ENCODE measurements around the gene RAD51AP1.
"Not testable (repeated sequence)": the region's sequence is repeated elsewhere in the genome, so short reads cannot be mapped to it uniquely, and the experiment has no call there.

Gene RAD51AP1, protein sequence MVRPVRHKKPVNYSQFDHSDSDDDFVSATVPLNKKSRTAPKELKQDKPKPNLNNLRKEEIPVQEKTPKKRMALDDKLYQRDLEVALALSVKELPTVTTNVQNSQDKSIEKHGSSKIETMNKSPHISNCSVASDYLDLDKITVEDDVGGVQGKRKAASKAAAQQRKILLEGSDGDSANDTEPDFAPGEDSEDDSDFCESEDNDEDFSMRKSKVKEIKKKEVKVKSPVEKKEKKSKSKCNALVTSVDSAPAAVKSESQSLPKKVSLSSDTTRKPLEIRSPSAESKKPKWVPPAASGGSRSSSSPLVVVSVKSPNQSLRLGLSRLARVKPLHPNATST

DNA sequence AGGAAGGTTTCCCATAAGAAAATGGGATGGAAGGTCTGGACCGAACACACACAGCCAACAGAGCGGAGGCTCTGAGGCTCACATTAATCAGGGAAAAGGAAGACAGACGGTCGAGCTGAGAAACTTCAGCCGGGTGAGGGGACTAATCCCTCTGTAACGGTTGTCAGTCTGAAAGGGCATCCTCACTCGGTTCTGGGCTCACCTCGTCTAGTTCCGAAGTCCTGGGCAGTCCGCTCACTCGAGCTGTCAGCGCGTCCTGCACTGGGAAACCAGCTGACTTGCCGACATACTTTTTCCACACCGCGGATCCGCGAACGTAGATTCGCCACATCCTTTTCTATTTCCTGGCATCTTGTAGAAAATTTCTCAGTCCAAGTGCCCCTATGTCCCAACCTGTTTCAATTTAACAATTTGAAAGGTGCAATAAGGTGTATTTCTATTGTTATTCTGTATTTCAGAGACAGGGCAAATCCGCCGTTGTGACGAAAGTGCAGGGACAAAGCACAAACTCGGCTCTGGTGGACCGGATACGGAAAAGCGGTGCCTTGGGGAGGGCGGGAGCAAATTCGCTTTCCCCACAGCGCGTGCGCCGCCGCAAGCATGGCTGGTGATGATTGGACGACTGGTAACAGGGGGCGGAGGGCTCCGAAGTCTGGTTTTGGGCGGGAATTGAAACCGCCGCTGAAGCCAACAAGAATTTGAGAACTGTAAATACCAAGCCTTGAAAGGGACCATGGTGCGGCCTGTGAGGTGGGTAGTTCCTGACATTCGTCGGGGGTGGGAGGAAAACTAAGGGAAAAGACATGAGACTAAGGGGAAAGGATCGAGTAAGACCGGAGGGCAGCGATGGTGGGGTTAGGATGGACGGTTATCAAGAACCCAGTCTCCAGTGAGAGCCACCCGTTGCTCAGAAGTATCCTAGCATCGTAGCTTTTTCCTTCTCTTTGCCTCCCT is at the start of gene RAD51AP1:
Gene RAD51AP1, plus strand, starts transcription at position 684 of the 954 bp plus-strand sequence. Its CDS starts 50 bp downstream, at position 734.
- peak; percentile 91 for DNase-seq (ENCODE audit: low read depth, low spot score)

DNA sequence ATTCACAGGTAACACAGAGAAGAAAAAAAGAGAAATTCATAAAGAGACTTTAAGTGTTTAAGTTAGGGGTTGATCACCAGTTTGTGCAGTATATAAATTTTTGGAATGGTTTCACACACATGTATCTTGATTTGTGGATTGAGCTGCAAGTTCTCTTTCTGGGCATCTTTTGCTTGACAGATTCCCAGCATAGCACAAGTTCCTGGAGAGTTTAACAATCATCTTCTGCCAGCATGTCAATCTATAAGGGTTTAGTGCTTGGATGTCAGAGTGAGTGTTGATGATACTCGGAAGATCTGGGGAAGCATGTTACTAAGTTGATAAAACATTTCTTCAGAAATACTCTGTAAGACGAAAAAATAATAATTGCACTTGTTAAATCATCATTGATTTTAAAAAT is 49.1 kb upstream of the RAD51AP1 start:
- no peak for DNase-seq (ENCODE audit: low read depth, low spot score)

DNA sequence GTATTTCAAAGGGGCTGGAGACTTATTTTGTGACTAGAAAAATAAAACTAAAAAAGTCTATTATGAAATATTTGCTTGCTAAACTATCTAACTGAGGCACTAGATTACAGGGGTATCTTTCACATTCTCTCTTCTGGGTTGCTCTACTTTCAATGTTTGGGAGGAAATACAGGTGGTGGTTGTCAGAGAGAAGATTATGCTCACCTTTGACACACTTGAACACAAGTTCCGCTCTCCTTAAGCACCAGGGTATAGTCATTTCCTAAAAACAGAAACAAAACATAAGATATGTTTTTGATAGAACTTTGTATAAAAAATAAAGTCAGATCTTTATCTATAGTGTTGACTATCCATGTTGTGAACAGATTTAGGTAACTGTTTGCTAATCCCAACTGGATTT is 47.7 kb upstream of the RAD51AP1 start:
- DNase-seq (ENCODE audit: low read depth, low spot score) = no peak

DNA sequence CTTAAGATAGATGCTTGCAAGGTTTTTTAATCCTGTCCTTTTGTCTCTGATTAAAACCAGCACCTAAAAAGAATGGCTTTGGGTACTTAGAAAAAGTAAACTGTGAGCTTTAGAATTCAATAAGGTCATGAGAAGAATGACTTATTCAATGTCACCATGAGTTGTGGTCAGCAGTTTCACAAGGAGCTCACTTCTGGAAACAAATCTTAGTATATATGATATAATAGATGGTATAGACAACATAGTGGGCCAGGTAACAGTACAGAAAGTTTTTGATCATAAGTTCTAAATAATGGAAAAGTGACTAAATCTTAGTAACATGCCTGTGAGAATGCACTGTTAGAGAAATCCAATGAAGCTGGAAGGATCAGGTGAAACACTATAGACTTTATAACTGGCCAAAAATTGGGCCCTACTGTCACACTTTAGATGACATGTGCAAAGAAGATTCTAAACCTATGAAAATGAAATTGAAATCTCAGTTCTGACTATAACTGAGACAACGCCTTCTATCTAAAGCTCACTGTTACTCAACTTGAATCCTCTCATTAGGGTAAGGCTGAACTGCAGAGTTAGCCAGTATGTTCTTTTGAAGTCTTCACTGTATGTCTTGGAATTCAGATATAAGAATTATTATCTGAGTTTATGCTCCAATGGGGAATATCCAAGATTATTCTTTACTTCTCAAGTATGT is 42.4 kb upstream of the RAD51AP1 start:
- no peak for DNase-seq (ENCODE audit: low read depth, low spot score)

DNA sequence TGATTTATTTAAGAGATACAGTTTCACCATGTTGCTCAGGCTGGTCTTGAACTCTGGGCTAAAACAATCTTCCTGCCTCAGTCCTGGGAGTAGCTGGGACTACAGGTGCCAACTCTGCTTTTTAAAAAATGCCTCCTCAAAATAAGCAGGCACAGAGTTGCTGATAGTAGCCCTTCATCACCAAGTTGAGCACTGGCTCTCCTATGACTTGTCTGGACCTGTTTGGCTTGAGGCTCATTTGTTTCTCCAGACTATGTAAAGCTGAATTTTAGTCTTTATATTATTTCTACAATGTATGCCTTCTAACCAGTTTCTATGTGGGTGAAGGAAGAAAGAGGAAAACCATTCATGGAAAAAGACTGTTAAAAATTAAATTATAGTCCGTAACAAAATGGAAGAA is 39.5 kb upstream of the RAD51AP1 start:
- no peak for DNase-seq (ENCODE audit: low read depth, low spot score)

DNA sequence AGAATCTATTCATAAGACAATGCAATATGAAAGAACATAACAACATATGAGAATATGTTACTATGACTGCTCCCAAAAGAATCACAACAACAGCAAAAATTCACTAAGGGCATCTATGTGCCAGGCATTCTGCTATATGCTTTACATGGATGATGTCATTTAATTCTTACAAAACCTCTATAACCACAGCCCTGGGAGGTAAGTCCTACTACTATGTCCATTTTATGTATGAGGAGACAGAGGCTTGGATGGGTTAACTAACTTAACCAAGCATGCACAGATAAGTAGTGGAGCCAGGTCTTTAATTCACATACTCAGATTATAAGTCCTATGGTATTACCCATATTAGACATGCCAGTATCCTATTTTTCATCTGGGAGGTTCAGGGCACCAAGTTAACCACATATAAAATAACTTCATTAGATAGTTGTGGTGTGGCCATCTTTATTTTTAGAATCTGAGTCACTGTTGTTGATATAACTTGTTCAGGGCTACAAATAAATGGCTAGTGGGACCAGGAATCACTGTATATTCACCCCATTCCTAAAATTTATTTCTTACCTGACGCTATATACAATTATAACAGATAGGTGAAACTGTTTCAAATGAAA is 33.2 kb upstream of the RAD51AP1 start:
- no peak for DNase-seq (ENCODE audit: low read depth, low spot score)

DNA sequence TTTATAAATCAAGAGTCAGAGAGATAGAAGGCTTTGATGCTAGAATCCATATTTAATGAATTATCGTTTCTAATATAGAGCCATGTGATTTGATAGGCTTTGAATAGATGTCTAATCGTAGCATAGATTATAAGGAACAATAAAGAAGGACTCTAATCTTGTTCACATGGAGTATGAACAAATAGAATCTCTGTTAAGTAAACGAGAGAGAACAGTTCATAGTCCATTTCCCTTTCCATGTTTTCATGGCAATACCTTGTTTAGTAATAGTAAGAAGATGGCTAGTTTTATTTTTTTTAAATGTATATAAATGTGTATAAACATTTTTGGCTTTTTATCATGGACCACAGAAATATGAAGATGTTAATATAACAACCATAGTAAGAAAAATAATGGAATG is 32.3 kb upstream of the RAD51AP1 start:
- DNase-seq (ENCODE audit: low read depth, low spot score) = no peak

DNA sequence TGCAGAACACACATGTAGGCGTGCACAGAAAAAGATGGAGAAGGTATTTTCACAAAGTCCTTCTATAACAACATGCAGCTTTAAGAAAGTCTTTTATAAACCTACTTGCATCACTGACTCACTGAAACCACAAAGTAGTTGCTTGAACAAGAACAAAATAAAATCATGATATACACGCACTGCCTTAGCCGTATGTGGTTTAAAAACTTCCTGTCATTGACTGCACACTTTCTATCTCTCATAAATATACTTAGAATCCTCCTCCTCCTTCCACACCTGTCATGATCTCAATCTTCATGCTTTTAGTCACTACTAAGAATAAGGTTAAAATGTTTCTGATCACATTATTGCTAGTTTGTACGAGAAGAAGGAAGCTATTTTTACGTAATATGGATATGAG is 31.8 kb upstream of the RAD51AP1 start:
- peak; percentile 2 for DNase-seq (ENCODE audit: low read depth, low spot score)

DNA sequence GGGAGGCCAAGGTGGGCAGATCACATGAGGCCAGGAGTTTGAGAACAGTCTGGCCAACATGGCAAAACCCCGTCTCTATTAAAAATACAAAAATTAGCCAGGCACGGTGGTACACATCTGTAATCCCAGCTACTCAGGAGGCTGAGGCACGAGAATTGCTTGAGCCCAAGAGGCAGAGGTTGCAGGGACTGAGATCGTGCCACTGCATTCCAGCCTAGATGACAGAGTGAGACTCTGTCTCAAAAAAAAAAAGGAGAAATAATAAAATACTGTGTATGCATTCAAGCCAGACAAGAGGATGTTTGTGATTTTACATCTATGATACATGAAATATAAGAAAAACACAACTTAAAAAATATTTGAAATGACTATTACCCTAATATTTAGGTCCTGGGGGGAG is 30.2 kb upstream of the RAD51AP1 start:
- not testable (repeated sequence) for DNase-seq (ENCODE audit: low read depth, low spot score)

DNA sequence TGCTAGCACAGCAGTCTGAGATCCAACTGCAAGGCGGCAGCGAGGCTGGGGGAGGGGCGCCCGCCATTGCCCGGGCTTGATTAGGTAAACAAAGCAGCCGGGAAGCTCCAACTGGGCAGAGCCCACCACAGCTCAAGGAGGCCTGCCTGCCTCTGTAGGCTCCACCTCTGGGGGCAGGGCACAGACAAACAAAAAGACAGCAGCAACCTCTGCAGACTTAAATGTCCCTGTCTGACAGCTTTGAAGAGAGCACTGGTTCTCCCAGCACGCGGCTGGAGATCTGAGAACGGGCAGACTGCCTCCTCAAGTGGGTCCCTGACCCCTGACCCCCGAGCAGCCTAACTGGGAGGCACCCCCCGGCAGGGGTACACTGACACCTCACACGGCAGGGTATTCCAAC is 29.4 kb upstream of the RAD51AP1 start:
- DNase-seq (ENCODE audit: low read depth, low spot score) = not testable (repeated sequence)

DNA sequence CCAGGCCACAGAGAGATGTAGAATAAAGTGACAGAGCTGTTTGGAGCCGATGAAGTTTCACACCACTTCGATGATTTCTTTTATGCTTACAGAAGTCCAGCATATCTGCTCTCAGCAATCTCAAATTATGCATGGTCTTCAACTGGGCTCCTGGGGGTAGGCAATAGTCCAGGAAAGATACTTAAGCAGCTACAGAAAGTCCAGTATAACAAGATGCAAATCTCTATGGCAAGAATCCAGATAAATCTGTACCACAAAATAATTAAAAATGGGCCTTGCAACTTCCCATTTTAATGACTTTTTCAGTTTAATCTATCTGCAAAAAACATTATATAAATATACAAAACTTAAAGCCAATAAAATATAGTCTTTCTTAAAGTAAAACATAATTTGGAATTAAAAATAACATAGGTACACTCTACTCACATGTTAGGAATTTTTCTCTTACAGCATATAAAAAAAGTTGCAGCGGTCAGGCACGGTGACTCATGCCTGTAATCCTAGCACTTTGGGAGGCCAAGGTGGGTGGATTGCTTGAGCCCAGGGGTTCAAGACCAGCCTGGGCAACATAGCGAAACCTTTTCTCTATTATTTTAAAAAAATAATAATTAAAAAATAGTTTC is 20.5 kb upstream of the RAD51AP1 start:
- no peak for DNase-seq (ENCODE audit: low read depth, low spot score)

DNA sequence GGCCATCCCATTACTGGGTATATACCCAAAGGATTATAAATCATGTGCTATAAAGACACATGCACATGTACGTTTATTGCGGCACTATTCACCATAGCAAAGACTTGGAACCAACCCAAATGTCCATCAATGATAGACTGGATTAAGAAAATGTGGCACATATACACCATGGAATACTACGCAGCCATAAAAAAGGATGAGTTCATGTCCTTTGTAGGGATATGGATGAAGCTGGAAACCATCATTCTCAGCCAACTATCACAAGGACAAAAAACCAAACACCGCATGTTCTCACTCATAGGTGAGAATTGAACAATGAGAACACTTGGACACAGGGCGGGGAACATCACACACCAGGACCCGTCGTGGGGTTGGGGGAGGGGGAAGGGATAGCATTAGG is 15.2 kb upstream of the RAD51AP1 start:
- not testable (repeated sequence) for DNase-seq (ENCODE audit: low read depth, low spot score)

DNA sequence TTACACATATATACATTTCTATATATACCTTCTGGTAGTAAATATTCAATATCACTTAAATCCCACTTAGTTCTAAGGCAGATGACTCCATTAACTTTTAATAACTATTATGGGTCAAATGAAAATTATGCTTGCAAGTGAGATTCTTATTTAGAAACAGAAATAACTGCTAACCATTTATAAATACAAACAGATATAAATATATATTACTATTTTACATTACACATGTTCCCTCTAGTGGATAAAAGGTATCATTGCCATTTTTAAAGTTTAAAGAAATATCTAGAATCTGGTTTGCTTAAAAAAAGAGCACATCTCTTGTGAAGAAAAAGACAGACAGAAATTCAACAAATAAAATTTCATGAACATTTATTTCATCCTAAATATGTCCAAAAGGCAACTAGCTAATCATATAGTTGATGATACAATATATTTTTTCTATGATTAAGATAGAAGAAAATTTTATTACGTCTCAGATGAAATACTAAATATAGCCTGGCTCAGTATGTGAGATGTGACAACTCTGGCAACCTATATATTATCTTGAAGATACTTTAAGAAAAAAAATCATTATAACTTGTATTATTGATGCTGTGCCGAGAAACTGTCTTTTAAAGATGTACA is 11.7 kb upstream of the RAD51AP1 start:
- no peak for DNase-seq (ENCODE audit: low read depth, low spot score)

DNA sequence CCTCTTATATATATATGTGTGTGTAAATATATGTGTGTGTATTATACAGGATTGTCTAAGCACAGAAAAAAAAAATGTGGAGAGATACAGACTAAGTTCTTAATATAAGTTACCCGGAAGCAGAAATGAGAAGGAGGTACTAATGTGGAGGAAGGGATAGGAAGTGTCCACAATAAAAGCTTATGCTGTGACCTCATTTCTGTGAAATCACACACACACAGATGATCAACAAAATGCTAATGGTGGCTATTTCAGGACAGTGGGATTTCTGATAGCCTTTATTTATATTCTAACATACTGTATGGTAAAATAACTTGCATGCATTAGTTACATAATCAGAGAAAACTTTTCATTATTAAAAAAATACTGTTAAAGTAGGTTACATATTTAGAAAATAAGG is 8.5 kb upstream of the RAD51AP1 start:
- no peak for DNase-seq (ENCODE audit: low read depth, low spot score)

DNA sequence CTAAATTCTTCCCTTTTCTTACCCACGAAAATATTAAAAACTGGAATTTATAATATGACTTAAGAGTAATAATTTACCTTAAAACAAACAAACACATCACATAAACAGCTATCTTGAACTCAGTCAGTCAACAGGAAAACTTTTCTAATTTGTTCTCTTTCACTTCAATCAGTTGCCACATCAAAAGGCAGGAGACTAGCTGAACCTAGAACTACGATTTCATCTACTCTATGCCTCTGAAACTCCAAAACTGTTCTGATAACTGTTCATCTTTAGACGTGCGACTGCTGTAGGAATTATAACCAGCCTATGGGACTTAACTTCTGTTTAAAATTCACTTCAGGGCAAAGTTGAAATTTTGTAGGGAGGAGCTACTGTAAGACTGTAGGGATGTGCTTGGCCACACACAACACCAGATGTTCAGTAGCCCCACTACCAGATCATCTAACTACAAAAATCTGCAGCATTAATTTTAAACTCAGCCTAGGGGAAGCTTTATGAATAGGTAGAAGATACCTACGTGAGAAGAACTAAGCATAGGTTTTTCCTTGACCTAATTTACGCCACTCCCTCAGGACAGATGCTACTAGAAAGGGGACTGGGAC is 7.6 kb upstream of the RAD51AP1 start:
- no peak for DNase-seq (ENCODE audit: low read depth, low spot score)

DNA sequence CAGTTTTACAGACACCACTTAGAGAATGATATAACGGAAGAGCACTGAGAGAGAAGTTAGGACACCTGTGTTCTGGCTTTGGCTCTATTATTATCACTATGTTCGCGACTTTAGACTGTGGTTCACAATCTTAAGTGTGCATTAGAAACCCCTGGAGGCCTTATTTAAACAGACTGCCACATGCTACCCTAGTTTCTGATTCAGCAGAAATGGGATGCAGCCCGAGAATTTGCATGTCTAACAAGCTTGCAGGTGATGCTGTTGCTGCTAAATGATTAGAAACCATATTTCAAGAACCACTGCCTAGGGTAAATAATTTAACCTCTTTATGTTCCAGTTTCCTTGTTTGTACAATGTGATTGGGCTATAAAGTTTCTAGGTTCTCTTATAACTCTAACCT is 3.6 kb upstream of the RAD51AP1 start:
- no peak for DNase-seq (ENCODE audit: low read depth, low spot score)

DNA sequence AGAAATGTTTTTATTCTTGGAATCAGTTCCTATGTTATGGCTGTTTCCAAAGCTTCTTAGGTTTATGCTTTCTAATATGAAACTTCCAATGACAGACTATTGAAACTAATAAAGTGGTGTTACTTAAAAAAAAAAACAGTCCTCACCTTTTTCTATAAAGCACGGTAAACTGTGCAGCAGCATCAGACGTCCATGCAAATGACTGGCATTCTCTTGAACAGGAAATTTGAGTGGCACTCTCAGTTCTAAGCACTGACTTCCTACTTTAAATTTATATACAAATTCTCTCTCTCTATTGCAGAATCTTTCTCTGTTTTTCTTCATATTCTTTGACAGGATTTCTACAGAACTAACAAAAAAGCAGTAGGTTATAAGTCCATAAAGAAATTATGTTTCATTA is 2.8 kb upstream of the RAD51AP1 start:
- no peak for DNase-seq (ENCODE audit: low read depth, low spot score)

DNA sequence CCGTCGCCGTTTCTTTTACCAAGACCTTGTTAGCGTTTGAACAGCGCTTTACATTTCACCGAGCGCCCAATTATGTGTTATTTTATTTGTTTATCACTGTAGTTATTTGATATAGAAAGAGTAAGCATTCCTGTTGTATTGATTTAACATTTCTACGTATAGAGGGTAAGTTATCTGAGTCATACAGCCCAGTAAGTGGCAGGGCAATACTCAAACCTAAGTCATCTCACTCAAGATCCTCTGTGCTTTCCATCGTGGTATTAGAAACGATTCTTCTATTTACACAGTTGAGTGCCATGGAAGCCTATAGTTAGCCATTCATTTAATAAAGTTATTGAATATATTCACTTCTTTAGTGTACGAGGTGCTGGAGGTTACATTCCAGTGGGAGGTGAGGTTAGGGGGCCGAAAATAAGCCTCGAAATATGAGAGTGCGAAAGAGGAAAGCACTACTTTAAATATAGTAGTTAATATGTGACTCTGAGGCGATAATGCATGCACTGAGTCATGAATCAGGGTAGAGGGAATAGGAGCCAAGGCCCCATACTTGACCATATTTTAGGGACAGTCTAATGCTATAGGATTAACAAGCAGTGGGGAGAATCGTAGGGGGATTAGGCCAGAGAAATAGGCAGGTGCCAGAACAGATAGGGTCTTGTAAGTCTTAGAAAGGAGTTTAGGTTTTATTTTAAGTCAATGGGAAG is 629 bp downstream of the RAD51AP1 start:
- DNase-seq (ENCODE audit: low read depth, low spot score) = no peak

DNA sequence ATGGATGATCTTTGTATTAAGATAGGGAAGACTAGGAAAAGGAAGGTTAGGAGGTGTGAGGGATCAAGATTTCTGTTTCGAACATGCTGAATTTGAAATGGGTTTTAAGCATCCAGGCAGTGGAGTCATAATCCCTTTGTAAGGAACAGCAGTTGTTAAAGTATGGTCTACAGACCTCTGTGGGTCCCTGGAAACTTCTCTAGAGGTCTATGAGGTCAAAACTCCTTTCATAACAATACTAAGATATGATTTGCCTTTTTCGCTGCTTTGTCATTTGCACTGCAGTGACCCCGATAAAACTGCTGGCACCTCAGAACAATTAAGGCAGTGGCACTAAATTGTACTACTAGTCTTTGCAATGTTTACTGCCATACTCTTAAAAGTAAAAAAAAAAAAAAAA is 1.5 kb downstream of the RAD51AP1 start:
- DNase-seq (ENCODE audit: low read depth, low spot score) = no peak

DNA sequence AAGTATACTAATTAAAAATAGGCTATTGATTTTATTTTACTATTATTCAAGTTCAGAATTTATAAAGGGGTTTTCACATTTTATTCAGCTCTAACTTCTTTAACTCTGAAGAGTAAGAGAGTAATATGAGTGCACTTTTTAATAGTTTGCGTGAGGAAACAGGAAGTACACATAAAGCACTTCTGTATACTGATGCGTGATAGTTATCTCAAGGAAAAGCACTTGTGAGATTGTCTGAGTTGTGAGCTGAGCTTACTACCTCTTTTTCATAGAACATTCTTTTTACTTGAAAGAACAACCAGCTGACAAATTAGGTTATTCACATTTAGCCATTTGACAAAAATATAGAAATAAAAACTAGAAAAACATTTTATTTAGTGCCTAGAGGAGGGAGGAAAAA is 1.9 kb downstream of the RAD51AP1 start:
- DNase-seq (ENCODE audit: low read depth, low spot score) = no peak
